HAP-1 (cell line): ENCODE results near the gene LYPD6.
"Not testable (repeated sequence)": the region's sequence is repeated elsewhere in the genome, so short reads cannot be mapped to it uniquely, and the experiment has no call there.

Experiments
- DNase-seq, 2 experiments: peaks; one replicate each; pipeline ENCODE4 v3.0.0-alpha.2; 2016 to 2020; ENCODE audit warnings: low spot score in 2 of 2
- H3K27me3 ChIP-seq: fragments of 250-450 bp; sonication (Bioruptor Pico); 2 replicates; pipeline ENCODE4 v1.5.1; 2020; ENCODE audit warnings: low read depth, mild to moderate bottlenecking, moderate library complexity
- H3K36me3 ChIP-seq: fragments of 250-450 bp; sonication (Bioruptor Pico); replicated peaks from 2 replicates; pipeline ENCODE4 v1.5.1; 2020; ENCODE audit warnings: mild to moderate bottlenecking
- H3K4me1 ChIP-seq: fragments of 250-450 bp; sonication (Bioruptor Pico); 2 replicates; pipeline ENCODE4 v1.5.1; 2020; ENCODE audit warnings: mild to moderate bottlenecking
- H3K4me3 ChIP-seq: fragments of 250-450 bp; sonication (Bioruptor Pico); 2 replicates; pipeline ENCODE4 v1.5.1; 2020; ENCODE audit warnings: mild to moderate bottlenecking, moderate library complexity
- H3K9me3 ChIP-seq: fragments of 250-450 bp; sonication (Bioruptor Pico); 2 replicates; pipeline ENCODE4 v1.5.1; 2020; ENCODE audit warnings: mild to moderate bottlenecking, moderate library complexity
- in situ Hi-C: fragments of 300-500 bp; cut with MboI; formaldehyde crosslinking; loops from 3 replicates; pipeline ENCODE4 v1.14.3; 2020; ENCODE audit warnings: low sequenced_read_pairs, inconsistent platforms, mixed read lengths

Gene LYPD6, protein sequence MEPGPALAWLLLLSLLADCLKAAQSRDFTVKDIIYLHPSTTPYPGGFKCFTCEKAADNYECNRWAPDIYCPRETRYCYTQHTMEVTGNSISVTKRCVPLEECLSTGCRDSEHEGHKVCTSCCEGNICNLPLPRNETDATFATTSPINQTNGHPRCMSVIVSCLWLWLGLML

DNA sequence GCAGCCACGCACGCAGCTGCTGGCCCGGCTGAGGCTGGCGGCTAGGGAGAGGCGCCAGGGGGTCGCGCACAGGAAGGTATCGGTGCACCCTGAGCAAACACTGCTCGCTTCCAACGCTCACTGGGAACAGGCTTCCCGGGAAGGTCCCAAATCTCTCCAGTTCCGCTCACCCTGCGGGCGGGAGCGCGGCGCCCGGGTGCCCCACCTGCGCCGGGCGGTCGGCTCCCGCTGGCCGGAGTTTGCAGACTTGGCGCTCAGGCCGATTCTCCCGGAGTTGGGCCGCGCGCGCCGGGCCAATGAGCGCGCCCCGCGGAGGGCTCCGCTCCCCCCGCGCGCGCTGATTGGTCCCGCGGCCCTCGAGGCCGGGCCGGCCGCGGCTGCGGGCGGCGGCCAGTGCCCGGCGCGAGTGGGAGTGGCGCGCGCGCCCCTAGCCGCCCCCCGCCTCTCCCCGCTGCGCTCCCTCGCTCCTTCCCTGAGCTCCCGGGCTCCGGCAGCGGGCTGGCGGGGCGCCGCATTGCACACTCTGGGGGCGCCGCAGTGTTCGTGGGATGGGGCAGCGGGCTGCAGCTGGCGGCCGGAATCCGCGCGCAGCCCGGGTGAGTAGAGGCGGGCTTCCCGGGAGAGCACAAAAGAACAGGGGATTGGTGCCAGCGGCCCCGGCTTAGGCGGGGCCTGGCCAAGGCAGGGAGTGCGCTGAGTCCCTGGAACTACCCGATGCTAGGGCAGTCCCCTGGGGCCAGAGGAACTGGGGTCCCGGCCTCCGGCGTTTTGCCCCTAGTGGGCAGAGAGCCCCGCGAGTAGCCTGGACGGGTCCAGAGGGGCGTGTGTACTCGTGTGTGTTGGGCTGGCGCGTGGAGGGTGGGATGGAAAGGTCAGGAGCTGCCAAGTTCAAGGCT, at the start of gene LYPD6:
TSS of gene LYPD6 (plus strand) at position 461 of the 896 bp plus-strand sequence. CDS start 107,122 bp downstream, outside the sequence.
- peaks cover 11% of the 10 kb centered on the region for H3K4me1 ChIP-seq

GRCh38 chr2:149281441-149281840, 48.9 kb upstream of the LYPD6 start:
- no peaks in the 10 kb centered on the region for H3K4me1 ChIP-seq
- H3K4me3 ChIP-seq: no peak overlapping the region
- H3K27me3 ChIP-seq: no peaks in the 10 kb centered on the region; the same call in none of the 2 replicates
- in situ Hi-C loops: no loop called here
- H3K9me3 ChIP-seq: no peaks in the 10 kb centered on the region; the same call in 1 of the 2 replicates
- no peak for DNase-seq
- H3K36me3 ChIP-seq: no peaks in the 10 kb centered on the region

More for the DNA sequence above, at the start of gene LYPD6:
- in situ Hi-C loops: no loop called here
- Histone ChIP-seq H3K27me3 (no peaks in the 10 kb centered on the region), H3K4me3 (peak within 1 kb of the TSS; percentile 62), H3K9me3 (no peaks in the 10 kb centered on the region), H3K36me3 (no peaks in the 10 kb centered on the region)
- peak; percentile 77 to 82 for DNase-seq

GRCh38 chr2:149290662-149291061, 39.7 kb upstream of the LYPD6 start:
- H3K9me3 ChIP-seq: no peaks in the 10 kb centered on the region
- no peaks in the 10 kb centered on the region for H3K4me1 ChIP-seq
- in situ Hi-C loops: no loop called here
- no peak for DNase-seq
- H3K4me3 ChIP-seq: no peak overlapping the region
- no peaks in the 10 kb centered on the region for H3K36me3 ChIP-seq
- H3K27me3 ChIP-seq: no peaks in the 10 kb centered on the region; the same call in none of the 2 replicates

GRCh38 chr2:149291881-149292280, 38.5 kb upstream of the LYPD6 start:
- no peak overlapping the region for H3K4me3 ChIP-seq
- in situ Hi-C loops: no loop called here
- DNase-seq: no peak
- H3K27me3 ChIP-seq: no peaks in the 10 kb centered on the region; the same call in none of the 2 replicates
- no peaks in the 10 kb centered on the region for H3K36me3 ChIP-seq
- H3K9me3 ChIP-seq: no peaks in the 10 kb centered on the region
- H3K4me1 ChIP-seq: no peaks in the 10 kb centered on the region

DNA sequence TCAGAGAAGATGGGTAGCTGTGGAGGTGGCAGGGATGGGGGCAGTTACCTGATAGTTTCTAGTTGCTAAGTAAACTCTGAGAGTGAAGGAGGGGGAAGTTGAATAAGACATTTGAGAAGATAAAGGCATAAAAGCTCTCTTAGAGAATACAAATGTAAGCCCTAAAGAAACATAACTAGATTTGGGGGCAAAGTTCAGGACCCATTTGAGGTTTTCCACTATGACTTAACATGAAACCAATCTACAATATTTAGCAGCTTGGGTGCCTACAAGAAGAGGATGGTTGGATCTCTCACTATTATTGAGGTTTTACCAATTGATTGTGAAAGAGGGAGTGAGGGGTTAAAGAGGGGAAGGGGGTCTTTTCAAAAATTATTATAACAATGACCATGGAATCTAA, 34.4 kb upstream of the LYPD6 start:
- in situ Hi-C loops: no loop called here
- Histone ChIP-seq H3K4me1 (no peaks in the 10 kb centered on the region), H3K4me3 (no peak overlapping the region), H3K36me3 (no peaks in the 10 kb centered on the region), H3K9me3 (no peaks in the 10 kb centered on the region), H3K27me3 (peaks cover 2% of the 10 kb centered on the region)
- no peak for DNase-seq

DNA sequence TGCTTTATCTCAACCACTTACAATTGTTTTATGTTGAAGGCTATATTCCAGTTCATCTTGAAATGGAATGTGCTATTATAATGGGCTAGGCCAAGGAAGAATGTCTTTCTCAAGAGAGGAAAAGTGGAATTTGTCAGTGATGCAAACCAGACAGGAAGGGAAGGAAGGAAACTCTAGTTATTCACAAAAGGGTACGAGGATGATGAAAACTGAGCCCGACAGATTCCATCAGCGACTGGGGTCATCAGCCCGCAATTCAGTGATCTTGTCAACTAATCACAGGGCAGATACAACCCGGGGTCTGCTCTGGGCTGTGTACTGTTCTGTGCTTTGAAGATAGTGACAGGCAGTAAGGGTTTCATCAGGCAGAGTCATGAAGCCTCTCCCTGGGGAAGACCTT, 23.4 kb upstream of the LYPD6 start:
- Histone ChIP-seq H3K36me3 (no peaks in the 10 kb centered on the region), H3K4me1 (peaks cover 2% of the 10 kb centered on the region; the same call in 1 of the 2 replicates), H3K4me3 (no peak overlapping the region), H3K9me3 (no peaks in the 10 kb centered on the region), H3K27me3 (no peaks in the 10 kb centered on the region)
- no peak for DNase-seq
- in situ Hi-C loops: loop anchor here (25.0 kb wide), 1 partner anchor 270 kb away; the partner anchor contains the start of gene LYPD6B

- Histone ChIP-seq H3K4me1 (peaks cover 25% of the 10 kb centered on the region), H3K36me3 (no peaks in the 10 kb centered on the region), H3K9me3 (no peaks in the 10 kb centered on the region), H3K27me3 (no peaks in the 10 kb centered on the region), H3K4me3 (no peak overlapping the region)
- in situ Hi-C loops: loop anchor here (25.0 kb wide), 1 partner anchor 273 kb away; the partner anchor contains the start of gene LYPD6B
- no peak for DNase-seq
These were observed 20.0 kb upstream of the LYPD6 start for GRCh38 chr2:149310349-149310748.

- in situ Hi-C loops: loop anchor here (25.0 kb wide), 1 partner anchor 275 kb away; the partner anchor contains the start of gene LYPD6B
- no peak for DNase-seq
- no peaks in the 10 kb centered on the region for H3K36me3 ChIP-seq
- peaks cover 27% of the 10 kb centered on the region for H3K4me1 ChIP-seq
- H3K9me3 ChIP-seq: no peaks in the 10 kb centered on the region
- no peak overlapping the region for H3K4me3 ChIP-seq
- no peaks in the 10 kb centered on the region for H3K27me3 ChIP-seq
These were observed 18.3 kb upstream of the LYPD6 start for GRCh38 chr2:149312039-149312438.

GRCh38 chr2:149313512-149313972, 16.8 kb upstream of the LYPD6 start:
- DNase-seq: peak; percentile 80 to 83
- Histone ChIP-seq H3K9me3 (no peaks in the 10 kb centered on the region), H3K4me3 (no peak overlapping the region), H3K27me3 (no peaks in the 10 kb centered on the region), H3K4me1 (peaks cover 27% of the 10 kb centered on the region), H3K36me3 (no peaks in the 10 kb centered on the region)
- in situ Hi-C loops: loop anchor here (25.0 kb wide), 1 partner anchor 276 kb away; the partner anchor contains the start of gene LYPD6B

GRCh38 chr2:149314687-149315086, 15.7 kb upstream of the LYPD6 start:
- Histone ChIP-seq H3K4me3 (no peak overlapping the region), H3K4me1 (peaks cover 27% of the 10 kb centered on the region), H3K36me3 (no peaks in the 10 kb centered on the region), H3K9me3 (no peaks in the 10 kb centered on the region), H3K27me3 (no peaks in the 10 kb centered on the region)
- in situ Hi-C loops: loop anchor here (25.0 kb wide), 1 partner anchor 277 kb away; the partner anchor contains the start of gene LYPD6B
- DNase-seq: peak in 1 of 2 experiments; percentile 40

DNA sequence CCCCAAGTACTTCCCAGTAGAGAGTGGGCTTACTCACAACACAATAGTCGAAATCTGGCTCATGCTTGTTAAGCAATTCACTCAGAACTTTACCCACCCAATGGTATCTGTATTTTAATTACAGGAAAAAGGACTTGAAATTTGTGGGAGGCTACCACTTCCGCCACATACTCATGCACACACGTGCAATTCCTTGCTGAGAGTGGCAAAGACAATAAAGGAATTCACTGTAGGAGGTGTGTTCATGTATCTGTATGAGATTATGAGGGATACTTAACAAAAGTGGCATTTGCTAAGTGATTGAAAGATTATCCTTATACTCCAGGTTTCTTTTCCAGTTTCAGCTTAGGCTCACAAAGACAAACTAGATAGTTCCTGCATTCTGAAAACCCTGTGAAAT, 14.9 kb upstream of the LYPD6 start:
- Histone ChIP-seq H3K4me1 (peaks cover 27% of the 10 kb centered on the region), H3K36me3 (no peaks in the 10 kb centered on the region), H3K4me3 (no peak overlapping the region), H3K27me3 (no peaks in the 10 kb centered on the region), H3K9me3 (no peaks in the 10 kb centered on the region)
- no peak for DNase-seq
- in situ Hi-C loops: loop anchor here (25.0 kb wide), 1 partner anchor 278 kb away; the partner anchor contains the start of gene LYPD6B

- not testable (repeated sequence) for H3K4me3 ChIP-seq, DNase-seq, H3K27me3 ChIP-seq, H3K9me3 ChIP-seq, H3K36me3 ChIP-seq
- H3K4me1 ChIP-seq: peaks cover 17% of the 10 kb centered on the region
- in situ Hi-C loops: loop anchor here (25.0 kb wide), 1 partner anchor 281 kb away; the partner anchor contains the start of gene LYPD6B
These were observed 11.8 kb upstream of the LYPD6 start for GRCh38 chr2:149318566-149318965.

DNA sequence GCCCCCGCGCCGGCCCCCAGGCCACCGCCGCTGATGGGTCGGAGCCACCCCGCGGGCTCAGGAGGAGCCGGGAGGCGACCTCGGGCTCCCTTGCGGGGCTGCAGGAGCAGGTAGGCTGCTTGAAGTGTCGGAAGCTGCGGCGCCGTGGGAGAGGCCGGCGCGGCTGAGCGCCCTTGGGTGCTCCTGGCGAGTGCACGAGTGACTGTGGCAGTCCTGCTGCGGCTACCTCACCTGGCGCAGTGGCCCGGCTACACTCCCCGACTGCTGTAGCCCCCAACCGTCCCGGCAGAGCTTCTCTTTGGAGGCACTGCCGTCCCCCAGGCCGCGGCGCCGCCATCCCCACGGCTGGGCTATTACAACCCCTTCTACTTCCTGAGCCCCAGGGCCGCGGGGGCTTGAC, 10.0 kb upstream of the LYPD6 start:
- no peak for DNase-seq
- H3K4me3 ChIP-seq: no peak overlapping the region
- in situ Hi-C loops: loop anchor here (10.0 to 25.0 kb wide), 2 partner anchors 234 to 283 kb away; partner anchors contain the start of gene LYPD6B
- H3K36me3 ChIP-seq: no peaks in the 10 kb centered on the region
- H3K4me1 ChIP-seq: peaks cover 2% of the 10 kb centered on the region; the same call in 1 of the 2 replicates
- no peaks in the 10 kb centered on the region for H3K27me3 ChIP-seq
- no peaks in the 10 kb centered on the region for H3K9me3 ChIP-seq
